Bronchial smooth muscle cell (primary cell): ENCODE measurements around the gene BMP2. TPM values are rescaled to one million over a fixed set of nuclear protein-coding genes. Genes with fewer than 3 reads are reported as not detected.

Experiments
- total RNA-seq: library from RNA; depleted of rRNA; stranded (reverse); fragments of >200 nt; gene quantifications from 2 replicates; pipeline ENCODE4 v1.2.1, GENCODE V29; 2014

Gene BMP2
- total RNA-seq, result 0.86 and 2.2 TPM in 2 replicates

GRCh38 chr20:6767536-6768227 lies at the start of gene BMP2:
Gene BMP2, plus strand, starts transcription at chr20:6767686. Its CDS starts 2,441 bp downstream, at chr20:6770127.

